Measurements from ENCODE around the gene GGT7.

Gene GGT7

DNA sequence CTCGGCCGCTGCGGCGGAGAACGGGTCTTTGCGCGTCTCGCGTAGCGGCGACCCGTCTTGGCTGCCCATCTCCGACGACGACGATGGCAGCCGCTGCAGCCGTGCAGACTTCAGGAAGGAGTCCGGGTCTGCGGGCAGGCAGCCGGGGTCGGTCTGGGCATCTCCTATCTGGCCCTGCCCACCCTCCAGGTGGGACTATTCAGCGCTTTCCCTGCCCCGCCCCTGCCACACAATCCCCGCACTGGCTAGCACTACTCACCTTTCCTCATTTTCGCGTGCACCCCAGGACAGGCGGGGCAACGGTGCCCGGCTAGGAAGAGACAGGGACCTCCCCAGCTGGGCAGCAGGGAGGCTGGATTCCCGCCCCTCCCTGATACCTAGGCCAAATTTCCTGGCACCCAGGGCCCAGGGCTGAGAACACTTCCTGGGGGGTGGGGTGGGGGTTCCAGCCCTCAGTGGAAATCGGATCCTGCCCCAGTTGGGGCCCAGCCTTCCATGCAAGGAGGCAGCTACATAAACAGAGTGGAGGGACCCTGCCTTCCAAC, 9.2 kb downstream of the GGT7 start:
- no peak overlapping the region for H3K9ac ChIP-seq (ENCODE audit: low read depth, low read length)
- H3K9me3 ChIP-seq (ENCODE audit: insufficient read depth, low read depth, low read length), result no peaks in the 10 kb centered on the region
- H3K4me3 ChIP-seq (ENCODE audit: low read length), result no peak overlapping the region
- no peaks in the 10 kb centered on the region for H3K27me3 ChIP-seq (ENCODE audit: insufficient read depth, low read length)
- no peak overlapping the region for H3K27ac ChIP-seq (ENCODE audit: low read depth, low read length)
- H3K36me3 ChIP-seq (ENCODE audit: insufficient read depth, low read length), result peaks cover 17% of the 10 kb centered on the region; the same call in 1 of the 2 replicates
- 86% methylated on average over 32 of the region's 32 CpGs for WGBS
- peaks cover 4% of the 10 kb centered on the region; the same call in 1 of the 2 replicates for H3K4me1 ChIP-seq (ENCODE audit: insufficient read depth, low read length)

GRCh38 chr20:34862724-34863123, 9.9 kb downstream of the GGT7 start:
- no peaks in the 10 kb centered on the region for H3K9me3 ChIP-seq (ENCODE audit: insufficient read depth, low read depth, low read length)
- H3K27me3 ChIP-seq (ENCODE audit: insufficient read depth, low read length), result no peaks in the 10 kb centered on the region
- H3K9ac ChIP-seq (ENCODE audit: low read depth, low read length), result no peak overlapping the region
- H3K36me3 ChIP-seq (ENCODE audit: insufficient read depth, low read length), result peaks cover 22% of the 10 kb centered on the region; the same call in 1 of the 2 replicates
- H3K4me1 ChIP-seq (ENCODE audit: insufficient read depth, low read length), result peaks cover 4% of the 10 kb centered on the region; the same call in 1 of the 2 replicates
- 94% methylated on average over 12 of the region's 12 CpGs for WGBS
- no peak overlapping the region for H3K27ac ChIP-seq (ENCODE audit: low read depth, low read length)
- H3K4me3 ChIP-seq (ENCODE audit: low read length), result no peak overlapping the region

DNA sequence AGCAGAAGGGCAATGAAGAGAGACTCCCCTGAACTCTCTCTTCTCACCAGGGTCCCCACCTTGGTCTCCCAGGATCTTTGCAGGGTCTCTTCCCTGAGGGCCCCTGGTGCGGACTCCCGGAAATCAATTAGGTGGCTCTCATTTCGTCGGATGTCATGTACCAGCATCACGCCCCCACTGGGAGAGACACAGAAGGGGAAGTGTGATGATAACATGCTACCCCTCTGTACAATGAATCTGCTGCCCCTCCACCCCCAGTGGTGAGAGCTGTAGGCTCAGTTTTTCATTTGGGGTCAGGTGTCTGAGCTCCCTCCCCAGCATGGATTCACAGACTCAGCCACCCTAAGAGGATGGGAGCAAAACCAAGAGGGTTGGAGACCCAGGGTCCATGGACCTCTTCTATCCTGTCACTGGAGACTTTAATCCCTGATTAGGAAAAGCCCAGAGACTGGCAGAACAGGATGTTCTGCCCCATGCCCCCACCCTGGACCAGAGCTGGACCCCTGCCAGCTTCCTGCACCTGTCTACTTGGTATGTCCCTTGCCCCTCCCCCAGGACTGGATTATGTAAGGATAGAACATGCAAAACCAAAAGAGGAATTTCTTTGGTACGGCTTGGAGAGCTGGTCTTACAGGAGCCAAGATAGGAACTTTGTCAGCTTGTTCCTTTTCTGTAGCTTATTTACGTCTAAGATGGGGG, 11.1 kb downstream of the GGT7 start:
- peaks cover 4% of the 10 kb centered on the region; the same call in 1 of the 2 replicates for H3K4me1 ChIP-seq (ENCODE audit: insufficient read depth, low read length)
- H3K9me3 ChIP-seq (ENCODE audit: insufficient read depth, low read depth, low read length), result no peaks in the 10 kb centered on the region
- no peak overlapping the region for H3K9ac ChIP-seq (ENCODE audit: low read depth, low read length)
- peaks cover 26% of the 10 kb centered on the region; the same call in 1 of the 2 replicates for H3K36me3 ChIP-seq (ENCODE audit: insufficient read depth, low read length)
- no peak overlapping the region for H3K4me3 ChIP-seq (ENCODE audit: low read length)
- WGBS, result 92% methylated on average over 7 of the region's 7 CpGs
- H3K27ac ChIP-seq (ENCODE audit: low read depth, low read length), result no peak overlapping the region
- no peaks in the 10 kb centered on the region for H3K27me3 ChIP-seq (ENCODE audit: insufficient read depth, low read length)

DNA sequence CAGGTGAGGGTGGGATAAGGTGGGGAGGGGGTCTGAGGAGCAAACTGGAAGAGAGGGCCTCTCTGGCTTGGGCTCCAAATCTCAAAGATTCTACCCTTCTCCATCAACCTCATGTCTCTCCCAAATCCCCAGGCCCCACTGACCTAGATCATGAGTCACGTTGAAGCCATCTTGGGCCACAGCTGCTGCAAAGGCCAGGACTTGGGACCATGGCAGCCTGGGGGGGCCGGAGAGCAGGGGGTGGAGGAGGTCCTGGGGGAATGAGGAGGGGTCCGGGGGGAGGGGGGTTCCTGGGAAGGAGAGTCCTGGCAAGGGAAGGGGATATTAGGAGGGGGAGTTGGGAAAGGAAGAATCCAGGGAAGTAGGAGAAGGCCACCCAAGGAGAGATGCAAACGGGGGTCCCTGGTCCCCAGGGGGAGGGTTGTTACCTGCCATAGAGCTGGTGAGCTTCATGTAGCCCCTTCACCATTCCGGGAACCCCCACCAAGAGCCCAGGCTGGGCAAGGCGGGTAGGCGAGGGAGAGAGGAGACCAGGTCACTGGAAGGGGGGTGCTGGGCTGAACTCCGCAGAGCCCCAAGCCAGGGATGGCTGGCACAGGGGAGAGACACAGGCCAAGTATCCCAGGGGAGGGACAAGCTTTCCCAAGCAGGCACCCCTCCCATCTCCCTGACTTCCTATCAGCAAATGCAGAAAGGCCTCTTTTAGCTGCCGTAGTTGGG, 12.7 kb downstream of the GGT7 start:
- H3K9ac ChIP-seq (ENCODE audit: low read depth, low read length), result no peak overlapping the region
- WGBS, result 94% methylated on average over 8 of the region's 9 CpGs
- no peaks in the 10 kb centered on the region for H3K27me3 ChIP-seq (ENCODE audit: insufficient read depth, low read length)
- H3K27ac ChIP-seq (ENCODE audit: low read depth, low read length), result no peak overlapping the region
- H3K4me3 ChIP-seq (ENCODE audit: low read length), result no peak overlapping the region
- peaks cover 4% of the 10 kb centered on the region; the same call in 1 of the 2 replicates for H3K4me1 ChIP-seq (ENCODE audit: insufficient read depth, low read length)
- H3K9me3 ChIP-seq (ENCODE audit: insufficient read depth, low read depth, low read length), result no peaks in the 10 kb centered on the region
- H3K36me3 ChIP-seq (ENCODE audit: insufficient read depth, low read length), result peaks cover 29% of the 10 kb centered on the region; the same call in 1 of the 2 replicates

DNA sequence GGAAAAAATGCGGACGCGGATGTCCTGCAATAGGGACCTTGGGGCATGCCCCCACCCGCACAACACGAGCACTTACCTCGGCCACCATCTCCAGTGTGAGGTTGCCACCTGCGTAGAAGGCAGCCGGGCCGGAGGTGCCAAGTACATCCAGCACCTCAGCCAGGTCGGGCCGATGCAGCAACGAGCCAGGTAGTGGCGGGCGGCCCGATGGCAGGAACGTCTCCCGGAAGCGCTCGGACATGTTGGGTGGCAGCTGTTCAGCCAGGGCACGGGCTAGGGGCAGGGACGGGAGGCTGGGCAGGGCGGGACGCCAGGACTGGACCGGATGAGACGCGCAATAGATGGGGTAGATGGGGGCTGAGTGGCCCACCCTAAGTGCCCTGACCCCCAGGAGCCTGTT, 13.3 kb downstream of the GGT7 start:
- Histone ChIP-seq H3K4me1 (ENCODE audit: insufficient read depth, low read length) (peaks cover 4% of the 10 kb centered on the region; the same call in 1 of the 2 replicates), H3K9ac (ENCODE audit: low read depth, low read length) (no peak overlapping the region), H3K9me3 (ENCODE audit: insufficient read depth, low read depth, low read length) (no peaks in the 10 kb centered on the region), H3K27me3 (ENCODE audit: insufficient read depth, low read length) (no peaks in the 10 kb centered on the region), H3K4me3 (ENCODE audit: low read length) (no peak overlapping the region), H3K27ac (ENCODE audit: low read depth, low read length) (no peak overlapping the region), H3K36me3 (ENCODE audit: insufficient read depth, low read length) (peaks cover 34% of the 10 kb centered on the region; the same call in 1 of the 2 replicates)
- WGBS, result 96% methylated on average over 26 of the region's 26 CpGs

- WGBS, result 95% methylated on average over 2 of the region's 4 CpGs
- Histone ChIP-seq H3K9me3 (ENCODE audit: insufficient read depth, low read depth, low read length) (no peaks in the 10 kb centered on the region), H3K27me3 (ENCODE audit: insufficient read depth, low read length) (no peaks in the 10 kb centered on the region), H3K4me1 (ENCODE audit: insufficient read depth, low read length) (no peaks in the 10 kb centered on the region), H3K36me3 (ENCODE audit: insufficient read depth, low read length) (peaks cover 53% of the 10 kb centered on the region), H3K27ac (ENCODE audit: low read depth, low read length) (no peak overlapping the region), H3K9ac (ENCODE audit: low read depth, low read length) (no peak overlapping the region), H3K4me3 (ENCODE audit: low read length) (no peak overlapping the region)
These were observed 20.4 kb downstream of the GGT7 start for GRCh38 chr20:34852298-34852697.

GRCh38 chr20:34850969-34851368, 21.7 kb downstream of the GGT7 start:
- Histone ChIP-seq H3K9me3 (ENCODE audit: insufficient read depth, low read depth, low read length) (no peaks in the 10 kb centered on the region), H3K9ac (ENCODE audit: low read depth, low read length) (no peak overlapping the region), H3K4me3 (ENCODE audit: low read length) (no peak overlapping the region), H3K27ac (ENCODE audit: low read depth, low read length) (no peak overlapping the region), H3K4me1 (ENCODE audit: insufficient read depth, low read length) (no peaks in the 10 kb centered on the region), H3K27me3 (ENCODE audit: insufficient read depth, low read length) (no peaks in the 10 kb centered on the region), H3K36me3 (ENCODE audit: insufficient read depth, low read length) (peaks cover 46% of the 10 kb centered on the region)
- WGBS, result 95% methylated on average over 14 of the region's 14 CpGs

DNA sequence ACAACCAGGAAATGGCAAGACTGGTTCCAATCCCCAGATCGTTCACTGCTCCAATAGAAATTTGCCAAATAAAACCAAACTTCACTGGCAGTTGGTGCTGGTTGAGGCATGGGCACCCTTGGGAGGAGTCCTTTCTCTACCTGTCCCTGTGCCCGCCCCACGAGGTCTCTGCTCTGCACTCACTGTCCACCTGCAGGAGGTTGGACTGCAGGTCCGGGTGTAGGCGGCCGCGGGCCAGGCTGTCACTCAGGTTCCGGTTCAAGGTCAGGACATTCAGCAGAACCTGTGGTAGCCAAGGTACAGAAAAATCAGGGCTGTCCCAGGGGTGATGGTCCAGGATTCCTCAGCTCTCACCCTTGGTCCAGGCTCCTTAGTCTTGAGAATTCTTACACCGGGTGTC, 22.9 kb downstream of the GGT7 start:
- Histone ChIP-seq H3K4me3 (ENCODE audit: low read length) (no peak overlapping the region), H3K4me1 (ENCODE audit: insufficient read depth, low read length) (no peaks in the 10 kb centered on the region), H3K36me3 (ENCODE audit: insufficient read depth, low read length) (peaks cover 43% of the 10 kb centered on the region), H3K27me3 (ENCODE audit: insufficient read depth, low read length) (no peaks in the 10 kb centered on the region), H3K27ac (ENCODE audit: low read depth, low read length) (no peak overlapping the region), H3K9me3 (ENCODE audit: insufficient read depth, low read depth, low read length) (no peaks in the 10 kb centered on the region), H3K9ac (ENCODE audit: low read depth, low read length) (no peak overlapping the region)
- 87% methylated on average over 9 of the region's 9 CpGs for WGBS

- Histone ChIP-seq H3K4me3 (ENCODE audit: low read length) (no peak overlapping the region), H3K27ac (ENCODE audit: low read depth, low read length) (no peak overlapping the region), H3K36me3 (ENCODE audit: insufficient read depth, low read length) (peaks cover 38% of the 10 kb centered on the region), H3K9ac (ENCODE audit: low read depth, low read length) (no peak overlapping the region), H3K9me3 (ENCODE audit: insufficient read depth, low read depth, low read length) (no peaks in the 10 kb centered on the region), H3K4me1 (ENCODE audit: insufficient read depth, low read length) (no peaks in the 10 kb centered on the region), H3K27me3 (ENCODE audit: insufficient read depth, low read length) (no peaks in the 10 kb centered on the region)
- WGBS, result 95% methylated on average over 4 of the region's 5 CpGs
These were observed 24.1 kb downstream of the GGT7 start for GRCh38 chr20:34848597-34848996.

GRCh38 chr20:34843421-34843820, 29.2 kb downstream of the GGT7 start:
- Histone ChIP-seq H3K4me3 (ENCODE audit: low read length) (no peak overlapping the region), H3K4me1 (ENCODE audit: insufficient read depth, low read length) (no peaks in the 10 kb centered on the region), H3K36me3 (ENCODE audit: insufficient read depth, low read length) (peaks cover 3% of the 10 kb centered on the region), H3K27ac (ENCODE audit: low read depth, low read length) (no peak overlapping the region), H3K27me3 (ENCODE audit: insufficient read depth, low read length) (no peaks in the 10 kb centered on the region), H3K9me3 (ENCODE audit: insufficient read depth, low read depth, low read length) (no peaks in the 10 kb centered on the region), H3K9ac (ENCODE audit: low read depth, low read length) (no peak overlapping the region)
- WGBS, result 94% methylated on average over 2 of the region's 2 CpGs

- H3K4me3 ChIP-seq (ENCODE audit: low read length), result no peak overlapping the region
- no peak overlapping the region for H3K9ac ChIP-seq (ENCODE audit: low read depth, low read length)
- no peak overlapping the region for H3K27ac ChIP-seq (ENCODE audit: low read depth, low read length)
- WGBS, result 76% methylated on average over 2 of the region's 2 CpGs
- no peaks in the 10 kb centered on the region; the same call in 1 of the 2 replicates for H3K36me3 ChIP-seq (ENCODE audit: insufficient read depth, low read length)
- H3K27me3 ChIP-seq (ENCODE audit: insufficient read depth, low read length), result no peaks in the 10 kb centered on the region
- no peaks in the 10 kb centered on the region for H3K9me3 ChIP-seq (ENCODE audit: insufficient read depth, low read depth, low read length)
- no peaks in the 10 kb centered on the region for H3K4me1 ChIP-seq (ENCODE audit: insufficient read depth, low read length)
These were observed 30.5 kb downstream of the GGT7 start for GRCh38 chr20:34842143-34842542.

Measured in HUES64 (cell line).